Endothelial cell of umbilical vein (primary cell): ENCODE data around the gene SPON1. TPM values are rescaled to one million over a fixed set of nuclear protein-coding genes. Genes with fewer than 3 reads are reported as not detected.

ENCODE experiments used
- BruUV-seq: library from RNA; stranded (reverse); fragments of 400-500 nt; replicated peaks from 2 replicates; lab custom pipeline; 2021; lab: Mats Ljungman, UMichigan
- CTCF ChIA-PET: fragments of 300-600, 350-600 bp; sonication (Branson Sonifier 250); formaldehyde crosslinking; loops from one replicate; lab custom pipeline; 2021; ENCODE audit warnings: antibody characterized with exemption, inconsistent platforms; lab: Charles Lee
- POLR2A ChIA-PET: fragments of 300-600, 350-600 bp; sonication (Branson Sonifier 250); formaldehyde crosslinking; loops from one replicate; lab custom pipeline; 2021; ENCODE audit warnings: antibody characterized with exemption, inconsistent platforms; lab: Charles Lee
- DNase-seq: peaks from one replicate; pipeline ENCODE4 v3.0.0-alpha.2; 2011; ENCODE audit warnings: low read depth, low spot score
- FAIRE-seq: peaks from 2 replicates; lab custom pipeline; 2011; peaks lifted over from hg19 to GRCh38; lab: Jason Lieb, UNC
- H2AFZ ChIP-seq: 2 replicates; pipeline ENCODE4 v1.6.0; 2012; ENCODE audit warnings: low read depth, low read length, control low read depth, inconsistent platforms
- H3K27ac ChIP-seq: 2 replicates; pipeline ENCODE4 v1.5.1; 2011; ENCODE audit warnings: low read depth, mild to moderate bottlenecking, control low read depth, low read length, moderate library complexity; ENCODE audit not compliant: insufficient read depth
- H3K27me3 ChIP-seq, 2 experiments: 2 replicates each; pipeline versions ENCODE4 v1.6.0 to v1.6.1; 2011; ENCODE audit warnings: low read length in 2 of 2, mixed read lengths in 1 of 2; ENCODE audit not compliant: control insufficient read depth in 2 of 2, insufficient read depth in 2 of 2
- H3K36me3 ChIP-seq, 2 experiments: 2 replicates in 1 of 2; 3 replicates in 1 of 2; pipeline ENCODE4 v1.5.1; 2011; ENCODE audit warnings: low read length in 2 of 2, mild to moderate bottlenecking in 1 of 2, moderate library complexity in 1 of 2; ENCODE audit not compliant: control insufficient read depth in 2 of 2, insufficient read depth in 2 of 2; ENCODE audit errors: extremely low read depth in 1 of 2
- H3K4me1 ChIP-seq: 3 replicates; pipeline ENCODE4 v1.5.1; 2011; ENCODE audit warnings: mild to moderate bottlenecking, low read length; ENCODE audit not compliant: control insufficient read depth, insufficient read depth; ENCODE audit errors: extremely low read depth
- H3K4me2 ChIP-seq: 2 replicates; pipeline ENCODE4 v1.6.1; 2011; ENCODE audit warnings: low read length, control low read depth, mixed read lengths; ENCODE audit not compliant: insufficient read depth
- H3K4me3 ChIP-seq, 3 experiments: fragments of 200-600 bp in 1 of 3; sonication (generic), shearing (Covaris generic) in 1 of 3; replicated peaks in 1 of 3; 2 replicates each; pipeline ENCODE4 v1.5.1; 2011 to 2016; ENCODE audit warnings: control low read depth in 3 of 3, low read length in 3 of 3, mild to moderate bottlenecking in 2 of 3, inconsistent platforms in 1 of 3, low read depth in 1 of 3, moderate library complexity in 1 of 3; ENCODE audit not compliant: insufficient read depth in 1 of 3
- H3K79me2 ChIP-seq: 2 replicates; pipeline ENCODE4 v1.6.0; 2012; ENCODE audit warnings: low read length, inconsistent platforms; ENCODE audit not compliant: control insufficient read depth, insufficient read depth
- H3K9ac ChIP-seq: replicated peaks from 2 replicates; pipeline ENCODE3; 2011; ENCODE audit warnings: low read length, control low read depth; ENCODE audit not compliant: insufficient read depth; ENCODE audit errors: extremely low read depth
- H3K9me1 ChIP-seq: replicated peaks from 3 replicates; pipeline ENCODE4 v1.6.0; 2011; ENCODE audit warnings: mild to moderate bottlenecking, low read length; ENCODE audit not compliant: control insufficient read depth, insufficient read depth; ENCODE audit errors: extremely low read depth
- H3K9me3 ChIP-seq: replicated peaks from 2 replicates; pipeline ENCODE4 v1.5.1; 2012; ENCODE audit warnings: low read length, inconsistent platforms; ENCODE audit not compliant: control insufficient read depth, insufficient read depth
- H4K20me1 ChIP-seq: replicated peaks from 2 replicates; pipeline ENCODE3; 2011; ENCODE audit warnings: mild to moderate bottlenecking, low read length; ENCODE audit not compliant: control insufficient read depth, insufficient read depth; ENCODE audit errors: extremely low read depth
- EZH2 ChIP-seq: IDR thresholded peaks from 2 replicates; pipeline ENCODE4 v1.6.1; 2012; ENCODE audit warnings: borderline replicate concordance, low read depth, mild to moderate bottlenecking, moderate library complexity, low read length, inconsistent platforms; ENCODE audit not compliant: severe bottlenecking
- FOS ChIP-seq: IDR thresholded peaks from 2 replicates; pipeline ENCODE4 v1.6.1; 2011; ENCODE audit warnings: mild to moderate bottlenecking, low read length, moderate library complexity, borderline replicate concordance; ENCODE audit not compliant: insufficient read depth
- GATA2 ChIP-seq: IDR thresholded peaks from 2 replicates; pipeline ENCODE4 v1.7.0; 2011; ENCODE audit warnings: low read depth, mild to moderate bottlenecking, moderate library complexity, mixed read lengths, low read length; ENCODE audit not compliant: insufficient read length, insufficient read depth
- MYC ChIP-seq: IDR thresholded peaks from one replicate; pipeline ENCODE4 v1.6.1; 2011; ENCODE audit warnings: mild to moderate bottlenecking, low read depth, low read length
- POLR2A ChIP-seq: IDR thresholded peaks from 2 replicates; pipeline ENCODE4 v1.6.1; 2012; ENCODE audit warnings: low read depth, mild to moderate bottlenecking, control low read depth, low read length
- dilution Hi-C: fragments of 300-500 bp; cut with MboI; formaldehyde crosslinking; loops from one replicate; pipeline ENCODE4 v1.15.0; 2019; ENCODE audit warnings: low sequenced_read_pairs; ENCODE audit not compliant: extremely low pct_ligation_motif_present
- intact Hi-C: fragments of 100-400 bp; cut with micrococcal nuclease; formaldehyde crosslinking; loops from one replicate; pipeline ENCODE4 v1.10.0; 2022
- polyA plus RNA-seq, 4 experiments: library from polyadenylated mRNA; depleted of rRNA in 3 of 4; stranded (reverse) in 3 of 4; unstranded in 1 of 4; fragments of >200 nt; gene quantifications; 2 replicates each; pipeline versions ENCODE4 v1.2.1 to v1.2.3, GENCODE V29; 2011 to 2012; ENCODE audit warnings: missing spikeins in 1 of 4
- total RNA-seq: library from RNA; stranded (reverse); gene quantifications from 2 replicates; pipeline ENCODE4 v1.2.3, GENCODE V29; 2021
- TF ChIP-seq, protein P1 (sequence below), 2 donors: IDR thresholded peaks; 1 replicate in 1 of 2; 2 replicates in 1 of 2; pipeline ENCODE4 v1.5.1; 2011; ENCODE audit warnings: low read length in 2 of 2, mild to moderate bottlenecking in 2 of 2, moderate library complexity in 2 of 2, control low read depth in 1 of 2, inconsistent platforms in 1 of 2, low read depth in 1 of 2; ENCODE audit not compliant: insufficient read depth in 1 of 2; ENCODE audit errors: extremely low read depth in 1 of 2
- TF ChIP-seq, protein P2 (sequence below): IDR thresholded peaks from 2 replicates; pipeline ENCODE4 v1.6.1; 2011; ENCODE audit not compliant: insufficient read depth, insufficient read length

SPON1 gene
- total and polyA plus RNA-seq, 2 donors (not counting 3 experiments of a cell fraction or from before 2014, with no cell fraction given): 0.31 TPM; not detected in 1

- Histone ChIP-seq H3K9me1 (no peaks in the 10 kb centered on the region), H3K79me2 (peaks cover 91% of the 10 kb centered on the region), H3K9ac (no peak overlapping the region), H3K9me3 (no peaks in the 10 kb centered on the region), H3K4me2 (no peak overlapping the region), H2AFZ (no peak overlapping the region), H3K36me3 (no peaks in the 10 kb centered on the region), H3K27me3 (no peaks in the 10 kb centered on the region), H3K27ac (no peak overlapping the region), H4K20me1 (peaks cover 3% of the 10 kb centered on the region), H3K4me1 (peaks cover 4% of the 10 kb centered on the region), H3K4me3 (no peak overlapping the region)
- DNase-seq (no peak), FAIRE-seq (no peak)
- CTCF ChIA-PET: interaction anchor here (1.0 to 3.5 kb wide), 31 partner anchors 9 to 185 kb away, joined by 3 to 62 read pairs (median 6); no protein-coding TSS in a partner anchor
- TF ChIP-seq, protein P1, sequence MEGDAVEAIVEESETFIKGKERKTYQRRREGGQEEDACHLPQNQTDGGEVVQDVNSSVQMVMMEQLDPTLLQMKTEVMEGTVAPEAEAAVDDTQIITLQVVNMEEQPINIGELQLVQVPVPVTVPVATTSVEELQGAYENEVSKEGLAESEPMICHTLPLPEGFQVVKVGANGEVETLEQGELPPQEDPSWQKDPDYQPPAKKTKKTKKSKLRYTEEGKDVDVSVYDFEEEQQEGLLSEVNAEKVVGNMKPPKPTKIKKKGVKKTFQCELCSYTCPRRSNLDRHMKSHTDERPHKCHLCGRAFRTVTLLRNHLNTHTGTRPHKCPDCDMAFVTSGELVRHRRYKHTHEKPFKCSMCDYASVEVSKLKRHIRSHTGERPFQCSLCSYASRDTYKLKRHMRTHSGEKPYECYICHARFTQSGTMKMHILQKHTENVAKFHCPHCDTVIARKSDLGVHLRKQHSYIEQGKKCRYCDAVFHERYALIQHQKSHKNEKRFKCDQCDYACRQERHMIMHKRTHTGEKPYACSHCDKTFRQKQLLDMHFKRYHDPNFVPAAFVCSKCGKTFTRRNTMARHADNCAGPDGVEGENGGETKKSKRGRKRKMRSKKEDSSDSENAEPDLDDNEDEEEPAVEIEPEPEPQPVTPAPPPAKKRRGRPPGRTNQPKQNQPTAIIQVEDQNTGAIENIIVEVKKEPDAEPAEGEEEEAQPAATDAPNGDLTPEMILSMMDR (IDR thresholded peaks at IDR 0.05; ENCODE audit: extremely low read depth in 1 of 2, insufficient read depth in 1 of 2, low read depth in 1 of 2, low read length in 2 of 2): no peak
- TF ChIP-seq EZH2: no peak
- no peak for TF ChIP-seq FOS
- TF ChIP-seq MYC: no peak
- TF ChIP-seq GATA2: no peak
- TF ChIP-seq, protein P2, sequence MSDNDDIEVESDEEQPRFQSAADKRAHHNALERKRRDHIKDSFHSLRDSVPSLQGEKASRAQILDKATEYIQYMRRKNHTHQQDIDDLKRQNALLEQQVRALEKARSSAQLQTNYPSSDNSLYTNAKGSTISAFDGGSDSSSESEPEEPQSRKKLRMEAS: no peak
- no peak for TF ChIP-seq POLR2A
- dilution Hi-C loops (no loop called here), intact Hi-C loops (no loop called here)
- POLR2A ChIA-PET: no interaction called here
- no TSS peak for BruUV-seq
Observed at GRCh38 chr11:14308897-14309387, 346.4 kb downstream of the SPON1 start.
